Activated T-cell treated with anti-CD3 and anti-CD28 coated beads, Interleukin-2, amount 50 U/mL, for 1 hour (primary cell): ENCODE results near the gene CST9.
"Not testable (repeated sequence)": the region's sequence is repeated elsewhere in the genome, so short reads cannot be mapped to it uniquely, and the experiment has no call there.

Experiments used
- DNase-seq: peaks from one replicate; pipeline ENCODE4 v3.0.0-alpha.2; 2020

CST9 gene

DNA sequence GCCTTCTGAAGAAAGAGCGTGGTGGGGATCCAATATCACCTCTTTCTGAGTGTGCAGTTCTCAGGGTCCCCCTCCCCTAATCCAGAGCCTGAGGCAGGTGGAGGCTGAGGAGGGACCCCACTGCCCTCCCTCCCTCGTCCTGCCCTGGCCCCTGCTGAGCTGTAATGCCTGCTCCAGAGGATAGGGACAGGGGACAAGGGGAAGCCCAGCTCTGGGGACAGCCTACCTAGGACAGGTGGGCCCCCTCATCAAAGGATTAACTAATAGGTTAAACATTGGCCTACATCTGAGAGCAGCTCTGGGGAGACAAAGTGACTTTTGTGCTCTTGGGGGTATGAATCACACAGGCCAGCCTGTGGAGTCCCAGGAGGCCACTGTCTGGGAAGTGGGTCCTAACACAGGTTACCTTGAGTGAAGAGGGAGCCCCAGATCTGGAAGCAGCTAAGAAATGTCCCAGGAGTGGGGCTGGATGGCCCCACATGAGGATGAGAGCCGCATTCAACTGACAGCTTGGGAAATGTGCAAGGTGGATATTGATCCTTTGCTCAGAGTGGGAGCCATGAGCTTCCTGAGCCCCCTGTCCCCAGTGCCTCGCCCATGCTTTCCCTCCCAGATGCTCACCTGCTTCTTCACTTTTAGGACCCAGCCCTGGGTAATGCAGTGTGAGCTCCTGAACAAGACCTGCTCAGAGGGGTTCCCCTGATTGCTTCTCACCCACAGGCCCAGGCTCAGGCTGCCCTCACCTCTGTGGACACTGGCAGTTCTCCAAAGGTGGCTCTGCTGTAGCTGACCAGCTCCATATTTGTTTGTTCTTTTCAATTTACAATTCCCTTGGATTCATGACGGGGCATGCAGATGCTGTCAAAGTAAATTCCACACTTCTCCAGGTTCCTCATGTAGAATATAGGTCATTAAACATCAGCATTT is 19.6 kb downstream of the CST9 start:
- DNase-seq: no peak

DNA sequence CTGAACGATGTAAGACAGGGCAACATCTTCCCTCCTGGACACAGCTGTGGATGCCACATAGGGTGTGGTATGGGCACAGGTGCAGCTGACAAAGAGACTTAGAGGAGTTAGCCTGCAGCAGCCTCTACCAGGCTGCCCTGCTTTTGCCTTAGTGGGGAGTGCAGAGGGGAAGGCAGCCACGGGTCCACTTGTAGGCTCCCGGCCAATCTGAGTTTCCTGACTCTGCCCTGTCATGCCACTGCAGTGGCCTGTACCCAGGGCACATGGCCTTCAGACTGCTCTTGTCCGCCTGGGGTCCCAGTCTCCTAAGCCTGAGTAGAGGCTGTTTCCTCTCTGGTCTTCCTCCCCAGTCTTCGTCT is 20.3 kb downstream of the CST9 start:
- no peak for DNase-seq

DNA sequence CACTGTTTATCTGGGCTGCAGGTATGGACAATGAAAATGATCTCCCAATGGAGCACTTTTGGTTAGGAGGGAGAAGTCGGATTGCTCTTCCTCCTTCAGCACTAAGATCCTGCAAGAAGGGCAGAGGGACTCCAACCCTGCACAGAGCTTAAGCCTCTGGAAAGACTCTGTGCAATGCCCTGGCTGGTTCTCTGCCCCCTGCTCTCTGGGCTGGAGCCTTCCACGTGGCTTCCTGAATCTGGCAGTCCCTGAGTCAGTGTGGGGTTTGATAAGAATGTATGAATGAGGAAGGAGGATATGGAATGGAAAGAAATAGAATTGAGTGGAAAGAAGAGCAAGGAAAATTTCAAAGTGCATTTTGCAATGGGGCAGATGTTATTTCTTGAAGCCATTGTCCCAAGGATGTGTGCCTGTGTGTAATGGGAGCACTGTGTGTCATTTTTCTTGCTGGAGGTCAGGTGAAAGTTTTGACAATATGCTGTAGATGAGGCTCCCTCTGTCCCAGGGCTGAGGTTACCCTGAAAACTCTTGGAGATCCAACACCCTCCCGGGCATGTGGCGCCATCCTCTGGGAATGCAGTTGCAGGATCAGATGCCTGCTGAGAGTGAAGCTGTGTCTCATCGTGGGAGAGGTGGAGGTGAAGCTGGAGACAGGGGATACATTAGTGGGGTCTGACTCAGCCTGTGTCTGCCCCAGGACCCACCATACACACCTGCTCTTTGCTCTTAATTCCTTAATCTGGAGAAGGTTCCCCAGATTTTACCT is 21.1 kb downstream of the CST9 start:
- no peak for DNase-seq

DNA sequence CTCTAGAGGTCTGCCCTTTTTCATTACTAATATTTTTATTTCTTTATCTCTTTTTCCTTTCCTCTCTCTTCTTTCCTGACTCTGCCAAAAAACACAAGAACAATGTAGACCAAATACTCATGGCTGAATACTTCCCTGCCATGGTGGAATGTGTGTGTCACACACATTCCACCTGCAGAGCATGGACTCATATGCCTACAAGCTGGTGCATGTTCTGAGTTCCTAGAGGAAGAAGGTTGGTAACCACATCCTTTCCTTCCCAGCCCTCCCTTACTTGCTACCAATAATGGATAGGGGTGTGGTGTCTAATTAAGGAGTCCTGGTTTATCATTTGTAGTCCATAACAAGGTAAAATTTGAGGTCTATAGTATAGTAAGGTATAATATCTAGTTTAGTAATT is 22.2 kb downstream of the CST9 start:
- no peak for DNase-seq

DNA sequence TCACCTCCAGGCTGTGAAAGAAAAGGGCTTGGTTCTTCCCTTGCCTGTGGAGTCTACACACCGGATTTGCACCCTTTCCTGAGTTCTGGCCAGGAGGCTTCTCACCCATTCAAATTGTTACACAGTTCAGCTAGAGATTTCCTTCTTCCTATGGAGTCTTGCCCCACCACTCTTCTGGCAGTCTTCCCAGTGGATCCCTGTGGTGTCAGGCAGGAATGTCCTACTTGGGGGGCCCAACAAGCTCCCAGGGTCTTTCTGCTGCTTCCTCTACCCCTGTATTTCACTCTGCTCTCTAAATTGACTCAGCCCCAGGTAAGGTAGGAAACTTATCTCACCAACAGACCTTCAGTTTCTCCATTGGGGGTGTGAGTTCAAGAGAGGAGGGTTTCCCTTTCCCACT is 23.4 kb downstream of the CST9 start:
- DNase-seq: no peak

DNA sequence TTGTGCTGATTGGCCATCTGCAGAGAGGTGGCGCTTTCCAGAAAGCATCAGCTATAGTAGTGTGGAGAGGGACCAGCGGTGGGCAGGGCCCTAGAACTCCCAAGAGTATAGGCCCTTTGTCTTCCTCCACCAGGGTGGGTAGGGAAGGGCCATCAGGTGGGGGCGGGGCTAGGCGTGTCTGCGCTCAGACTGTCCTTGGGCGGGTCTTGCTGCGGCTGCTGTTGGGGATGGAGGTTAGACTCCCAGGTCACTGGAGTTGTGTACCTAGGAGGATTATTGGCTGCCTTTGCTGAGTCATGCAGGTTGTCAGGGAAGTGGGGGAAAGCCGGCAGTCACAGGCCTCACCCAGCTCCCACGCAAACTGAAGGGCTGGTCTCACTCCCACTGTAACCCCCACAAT is 23.9 kb downstream of the CST9 start:
- DNase-seq: not testable (repeated sequence)

DNA sequence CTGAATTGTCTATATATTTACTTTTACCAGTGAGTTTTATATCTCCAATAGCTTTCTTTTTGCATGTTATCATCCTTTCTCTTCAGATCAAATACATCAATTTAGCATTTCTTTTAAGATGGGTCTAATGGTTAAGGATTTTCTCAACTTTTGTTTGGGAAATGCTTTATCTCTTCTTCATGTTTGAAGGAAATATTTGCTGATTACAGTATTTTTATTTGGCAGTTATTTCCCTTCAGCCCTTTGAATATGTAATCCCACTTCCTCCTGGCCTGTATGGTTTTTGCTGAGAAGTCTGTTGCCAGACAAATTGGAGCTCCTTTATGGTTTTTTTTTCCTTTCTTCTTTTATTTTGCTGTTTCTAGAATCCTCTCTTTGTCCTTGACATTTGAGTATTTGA is 30.7 kb downstream of the CST9 start:
- no peak for DNase-seq

DNA sequence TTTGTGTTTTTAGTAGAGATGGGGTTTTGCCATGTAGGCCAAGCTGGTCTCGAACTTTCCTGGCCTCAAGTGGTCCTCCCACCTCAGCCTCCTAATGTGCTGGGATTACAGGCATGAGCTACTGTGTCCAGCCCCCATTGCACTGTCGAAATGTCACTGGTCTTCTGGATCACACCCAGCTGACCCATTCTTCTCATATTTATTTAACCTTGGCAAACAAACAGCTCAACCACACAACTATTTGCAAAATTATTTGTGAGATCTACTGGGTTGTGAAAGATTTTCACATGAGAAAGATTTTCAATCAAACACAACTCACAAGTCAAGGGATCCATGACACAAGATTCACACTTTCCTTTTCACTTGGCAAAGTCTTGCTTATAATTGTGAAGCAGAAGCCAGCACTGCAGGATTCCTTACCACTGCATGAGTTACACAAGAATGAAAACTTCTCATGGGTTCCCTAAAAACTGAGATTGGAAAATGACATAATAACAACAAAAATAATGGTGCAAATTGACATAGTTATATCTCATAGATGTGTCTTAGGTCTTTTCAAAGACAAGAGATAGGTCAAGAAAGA is 35.4 kb downstream of the CST9 start:
- DNase-seq: no peak

DNA sequence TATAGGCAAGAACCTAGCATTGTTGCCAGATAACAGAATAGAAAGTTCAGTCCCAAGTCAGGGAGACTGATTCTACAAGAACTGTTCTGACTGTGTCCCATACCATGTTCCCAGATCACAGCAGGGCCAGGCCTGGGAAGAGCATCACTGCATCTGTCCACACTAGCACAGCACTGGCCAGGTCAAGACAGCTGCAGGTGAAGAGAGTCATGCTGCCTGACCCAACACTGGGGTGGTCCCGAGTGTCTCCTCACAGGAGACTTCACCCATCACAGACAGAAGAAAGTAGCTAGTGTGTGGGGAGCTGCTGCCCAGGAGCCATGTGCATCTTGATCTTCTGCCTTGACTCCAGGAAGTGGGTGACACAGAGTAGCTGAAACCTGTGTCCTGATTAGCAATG is 36.1 kb downstream of the CST9 start:
- no peak for DNase-seq

DNA sequence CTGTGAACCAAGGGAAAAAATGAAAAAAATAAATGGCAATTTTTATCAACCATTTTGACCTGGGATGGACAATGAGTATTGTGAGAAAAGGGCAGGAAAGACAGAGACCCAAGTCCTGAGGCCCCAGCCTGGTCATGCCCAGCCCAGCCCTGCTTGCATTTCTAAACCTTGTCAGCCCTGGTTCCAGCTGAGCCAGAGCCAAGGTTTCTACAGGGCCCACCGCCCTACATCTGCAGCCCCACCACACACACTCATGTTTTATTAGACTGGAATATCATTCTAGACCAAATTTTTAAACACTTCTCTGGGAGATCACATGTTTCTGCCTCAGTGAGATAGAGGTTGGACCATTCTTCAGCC is 36.8 kb downstream of the CST9 start:
- no peak for DNase-seq

DNA sequence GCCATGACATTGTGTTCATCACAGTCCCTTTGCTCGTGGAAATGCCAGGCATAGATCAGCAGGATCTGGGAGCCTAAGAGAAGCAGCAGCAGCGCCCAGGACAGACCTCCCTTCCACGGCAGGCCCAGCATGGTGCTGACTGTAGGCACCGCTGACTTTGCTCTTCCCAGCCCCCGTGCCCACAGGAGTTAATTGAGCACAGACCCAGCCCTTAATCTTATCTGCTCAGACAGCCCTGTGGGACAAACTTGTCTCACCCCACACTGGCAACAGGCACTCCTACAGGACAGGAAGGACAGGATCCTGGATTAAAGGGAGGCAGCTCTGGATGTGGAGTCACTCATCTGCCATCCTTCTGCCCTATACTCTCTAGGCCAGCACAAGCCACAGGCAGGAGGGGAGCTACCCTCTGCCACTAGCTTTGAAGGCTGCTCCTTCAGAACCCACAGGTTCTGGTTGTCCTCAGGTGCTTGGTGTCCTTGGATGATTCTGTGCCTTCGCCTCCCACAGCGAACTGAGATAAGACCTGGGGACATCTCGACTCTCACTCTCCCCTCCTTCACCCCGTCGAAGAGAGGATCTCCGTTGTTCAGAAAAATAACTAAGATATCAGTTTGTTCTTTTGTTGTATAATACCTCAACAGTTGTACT is 37.3 kb downstream of the CST9 start, which contains the start of gene CST9L:
Gene CST9L, minus strand, starts transcription at position 165 of the 651 bp plus-strand sequence. Its CDS starts 34 bp downstream, at position 131.
- DNase-seq: no peak

DNA sequence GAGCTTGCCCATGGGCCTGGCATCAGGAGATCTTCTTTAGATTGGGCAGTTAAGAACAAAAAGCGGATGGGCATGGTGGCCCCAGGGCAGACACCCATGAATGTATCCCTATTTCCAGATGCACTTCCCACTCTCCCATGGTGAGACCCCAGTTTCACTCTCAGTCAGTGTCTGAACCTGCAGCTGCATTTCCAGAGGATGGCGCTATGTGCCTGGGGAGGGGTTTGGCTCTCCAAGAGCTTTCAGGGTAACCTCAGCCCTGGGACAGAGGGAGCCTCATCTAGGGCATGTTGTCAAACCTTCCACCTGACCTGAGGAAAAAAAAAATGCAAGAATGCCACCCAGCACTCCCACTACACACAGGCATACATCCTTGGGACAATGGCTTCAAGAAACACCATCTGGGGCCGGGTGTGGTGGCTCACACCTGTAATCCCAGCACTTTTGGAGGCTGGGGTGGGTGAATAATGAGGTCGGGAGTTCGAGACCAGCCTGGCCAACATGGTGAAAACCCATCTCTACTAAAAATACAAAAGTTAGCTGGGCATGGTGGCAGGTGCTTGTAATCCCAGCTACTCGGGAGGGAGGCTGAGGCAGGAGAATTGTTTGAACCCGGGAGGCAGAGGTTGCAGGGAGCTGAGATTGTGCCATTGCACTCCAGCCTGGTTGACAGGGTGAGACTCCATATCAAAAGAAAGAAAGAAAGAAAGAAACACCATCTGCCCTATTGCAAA is 39.4 kb downstream of the CST9 start:
- no peak for DNase-seq

DNA sequence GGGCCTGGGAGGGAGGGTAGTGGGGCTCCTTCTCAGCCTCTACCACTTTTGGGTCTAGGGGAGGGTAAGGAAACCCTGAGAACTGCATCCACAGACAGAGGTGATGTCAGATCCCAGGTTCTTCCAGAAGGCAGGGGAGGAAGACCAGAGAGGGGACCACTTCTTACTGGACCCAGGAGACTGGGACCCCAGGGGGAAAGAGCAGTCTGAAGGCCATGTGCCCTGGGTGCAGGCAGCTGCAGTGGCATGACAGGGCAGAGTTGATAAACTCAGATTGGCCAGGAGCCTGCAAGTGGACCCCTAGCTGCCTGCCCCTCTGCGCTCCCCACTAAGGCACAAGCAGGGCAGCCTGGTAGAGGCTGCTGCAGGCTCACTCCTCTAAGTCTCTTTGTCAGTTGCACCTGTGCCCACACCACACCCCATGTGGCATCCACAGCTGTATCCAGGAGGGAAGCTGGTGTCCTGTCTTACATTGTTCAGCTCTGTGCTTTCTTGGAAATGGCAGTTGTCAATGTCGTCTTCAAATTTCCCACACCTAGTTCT is 40.1 kb downstream of the CST9 start:
- DNase-seq: no peak

DNA sequence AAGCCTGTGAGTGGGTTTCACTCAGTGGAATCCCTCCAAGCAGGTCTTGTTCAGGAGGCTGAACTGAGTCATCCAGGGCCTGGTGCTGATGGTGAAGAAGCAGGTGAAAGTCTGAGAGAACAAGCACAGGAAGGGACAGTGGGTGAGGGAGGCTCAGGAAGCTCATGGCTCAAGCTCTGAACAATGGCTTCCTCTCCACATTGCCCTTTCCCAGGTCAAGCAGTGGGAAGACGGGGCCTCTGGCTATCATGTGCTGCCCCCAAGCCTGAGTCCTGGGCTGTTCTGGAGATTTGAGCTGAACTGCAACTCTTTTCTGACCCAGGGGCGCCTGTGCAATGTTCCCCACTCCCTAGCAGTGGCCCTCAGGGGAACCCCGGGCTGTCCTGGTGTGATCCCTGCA is 40.8 kb downstream of the CST9 start:
- DNase-seq: no peak

DNA sequence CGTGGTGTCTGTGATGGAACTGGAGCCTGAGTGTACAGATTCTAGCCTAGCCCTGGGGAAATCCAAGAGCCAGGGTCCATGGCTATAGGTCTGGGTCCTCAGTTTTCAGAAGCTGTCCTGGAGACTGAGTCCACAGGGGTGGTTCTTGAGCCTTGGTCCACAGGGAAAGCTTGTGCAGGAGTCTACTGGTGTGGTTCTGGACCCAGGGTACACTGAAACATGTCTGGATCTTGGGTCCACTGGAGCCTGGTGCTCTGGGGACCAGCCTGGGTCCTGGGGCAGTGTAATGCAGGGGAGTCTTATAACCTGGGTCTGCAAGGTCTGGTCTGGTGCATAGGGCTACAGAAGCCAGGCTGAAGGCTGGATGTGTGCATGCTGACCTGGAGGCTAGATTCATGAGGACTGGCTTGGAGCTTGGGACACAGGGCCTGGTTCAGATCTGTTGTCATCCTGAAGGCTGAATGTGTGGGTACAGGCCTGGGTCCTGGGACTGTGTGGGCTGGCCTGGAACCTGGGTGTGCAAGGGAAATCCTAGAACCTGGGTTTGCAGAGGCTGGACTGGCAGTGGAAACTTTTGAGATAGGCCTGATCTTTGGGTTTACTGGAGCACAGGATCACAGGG is 42.9 kb downstream of the CST9 start:
- DNase-seq: no peak

DNA sequence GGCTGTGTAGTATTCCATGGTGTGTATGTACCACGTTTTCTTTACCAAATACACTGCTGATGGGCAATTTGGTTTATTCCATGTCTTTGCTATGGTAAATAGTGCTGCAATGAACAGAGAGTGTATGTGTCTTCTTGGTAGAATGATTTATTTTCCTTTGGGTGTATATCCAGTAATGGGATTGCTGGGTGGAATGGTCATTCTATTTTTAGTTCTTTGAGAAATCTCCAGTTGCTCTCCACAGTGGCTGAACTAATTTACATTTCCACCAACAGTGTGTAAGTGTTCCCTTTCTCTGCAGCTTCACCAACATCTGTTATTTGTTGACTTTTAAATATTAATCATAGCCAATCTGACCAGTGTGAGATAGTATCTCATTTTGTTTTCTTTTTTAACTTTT is 51.3 kb downstream of the CST9 start:
- DNase-seq: no peak
